GM18505 (cell line): ENCODE measurements around the gene MFAP4.

Source experiments
- ATAC-seq: cut with Tn5 transposase; IDR thresholded peaks from one replicate; pipeline ENCODE4 v1.9.1; 2021; ENCODE audit not compliant: unreplicated experiment
- POLR2A ChIP-seq: IDR thresholded peaks from 4 replicates; pipeline ENCODE4 v1.6.1; 2011; ENCODE audit warnings: borderline replicate concordance; ENCODE audit not compliant: insufficient read depth, insufficient read length; ENCODE audit errors: extremely low read depth

MFAP4 gene

GRCh38 chr17:19369107-19369778, 17.7 kb downstream of the MFAP4 start:
- no peak for ATAC-seq
- no peak for TF ChIP-seq POLR2A

- ATAC-seq = no peak
- TF ChIP-seq POLR2A = no peak
These were observed 18.8 kb downstream of the MFAP4 start for GRCh38 chr17:19368229-19368628.

- ATAC-seq = no peak
- TF ChIP-seq POLR2A = no peak
These were observed 20.4 kb downstream of the MFAP4 start for GRCh38 chr17:19366637-19366972.

GRCh38 chr17:19365833-19366636, 21.0 kb downstream of the MFAP4 start:
- no peak for ATAC-seq

GRCh38 chr17:19365499-19365817, 21.5 kb downstream of the MFAP4 start:
- no peak for TF ChIP-seq POLR2A
- no peak for ATAC-seq

More at GRCh38 chr17:19365833-19366636, 21.0 kb downstream of the MFAP4 start:
- TF ChIP-seq POLR2A = no peak

- no peak for ATAC-seq
These were observed 22.1 kb downstream of the MFAP4 start for GRCh38 chr17:19364699-19365498.

GRCh38 chr17:19363460-19364035, 23.4 kb downstream of the MFAP4 start:
- TF ChIP-seq POLR2A = no peak
- ATAC-seq = no peak

More at GRCh38 chr17:19364699-19365498, 22.1 kb downstream of the MFAP4 start:
- TF ChIP-seq POLR2A = no peak

- no peak for ATAC-seq
- TF ChIP-seq POLR2A = no peak
These were observed 23.9 kb downstream of the MFAP4 start for GRCh38 chr17:19363114-19363438.

GRCh38 chr17:19362277-19363113, 24.5 kb downstream of the MFAP4 start, which contains the start of gene B9D1:
TSS of gene B9D1 (minus strand) at chr17:19362723. CDS start at chr17:19362569, 154 bp downstream.
- TF ChIP-seq POLR2A = no peak
- peak; percentile 78 for ATAC-seq

GRCh38 chr17:19361944-19362276, 25.1 kb downstream of the MFAP4 start:
- no peak for TF ChIP-seq POLR2A
- ATAC-seq = no peak

GRCh38 chr17:19361326-19361725, 25.7 kb downstream of the MFAP4 start:
- no peak for ATAC-seq

GRCh38 chr17:19360772-19361171, 26.2 kb downstream of the MFAP4 start:
- no peak for TF ChIP-seq POLR2A
- no peak for ATAC-seq

More at GRCh38 chr17:19361326-19361725, 25.7 kb downstream of the MFAP4 start:
- TF ChIP-seq POLR2A = no peak

- no peak for TF ChIP-seq POLR2A
- ATAC-seq = no peak
These were observed 27.1 kb downstream of the MFAP4 start for GRCh38 chr17:19359856-19360255.

- ATAC-seq = no peak
- no peak for TF ChIP-seq POLR2A
These were observed 27.8 kb downstream of the MFAP4 start for GRCh38 chr17:19359151-19359550.
